Right cardiac atrium (tissue), 5 donors: ENCODE results near the gene XPR1. TPM values are rescaled to one million over a fixed set of nuclear protein-coding genes. Genes with fewer than 3 reads are reported as not detected.

Source experiments
- ATAC-seq, 2 donors: fragments of 200-7000 bp; cut with Tn5 transposase; one replicate each; pipeline versions ENCODE4 v1.8.0 to v1.9.1; 2020; ENCODE audit warnings: moderate library complexity in 2 of 2, mild to moderate bottlenecking in 1 of 2
- DNase-seq, 3 donors: peaks; one replicate each; pipeline ENCODE4 v3.0.0-alpha.2; 2020
- H3K27ac ChIP-seq: one replicate; pipeline ENCODE4 v1.5.1; 2013; ENCODE audit warnings: mild to moderate bottlenecking, low read length, control low read depth, moderate library complexity
- H3K27me3 ChIP-seq: one replicate; pipeline ENCODE4 v1.6.1; 2013; ENCODE audit not compliant: control insufficient read depth, insufficient read depth
- H3K4me1 ChIP-seq: one replicate; pipeline ENCODE4 v1.6.1; 2013; ENCODE audit warnings: low read length; ENCODE audit not compliant: control insufficient read depth, insufficient read depth
- H3K4me3 ChIP-seq: one replicate; pipeline ENCODE4 v1.5.1; 2013; ENCODE audit warnings: low read length, control low read depth
- H3K9me3 ChIP-seq: one replicate; pipeline ENCODE4 v1.6.1; 2013; ENCODE audit warnings: low read length; ENCODE audit not compliant: control insufficient read depth
- WGBS: extraction: QIAGEN DNeasy Blood & Tissue Kit; methylation state at CpG from one replicate; pipeline ENCODE4 v1.1.7; 2013; 5-methylcytosine and 5-hydroxymethylcytosine counted together
- intact Hi-C, 4 donors: fragments of 100-400 bp; cut with DNase I; formaldehyde crosslinking; loops; one replicate each; pipeline versions ENCODE4 v1.11.0 to v1.14.0; 2022 to 2023
- long read RNA-seq, 4 donors: library from polyadenylated mRNA; unstranded; transcript quantifications; one replicate each; pipeline ENCODE4 v2.0.0, GENCODE V29; 2020 to 2021
- polyA plus RNA-seq: library from polyadenylated mRNA; stranded (reverse); fragments of 200-250 nt; gene quantifications from one replicate; pipeline ENCODE4 v1.2.3, GENCODE V29; 2013
- total RNA-seq, 4 donors: library from RNA; stranded (reverse); fragmentation: NEBNext Ultra II Directional; extraction: Animal tissue kit (Norgen Biotek cat#: 25700); gene quantifications; one replicate each; pipeline ENCODE4 v1.2.1, GENCODE V29; 2021
- donor health status: healthy with polysubstance abuse.
- donor health status: DM: no; HTN: yes; CAD: no.
- donor health status: DM: no; HTN: no; CAD: no.
- donor health status: DM: no; HTN: yes; CAD: no; lungs with severe emphysema.
- donor health status: DM: yes; HTN: yes; CAD: no.

XPR1 gene
- total RNA-seq (10 to 100 TPM; 22.9 to 33.4 (median 31.5) TPM), polyA plus RNA-seq (10.7 TPM)
- long read RNA-seq, donor 1, partial matches to known transcripts, result 5 of 10 reads
- long read RNA-seq, donor 1, other reads (novel, unspliced or antisense), result 5 of 10 reads
- long read RNA-seq, donor 2, partial matches to known transcripts, result 2 of 4 reads
- long read RNA-seq, donor 2, other reads (novel, unspliced or antisense), result 2 of 4 reads
- long read RNA-seq, donor 3, full-length matches to known transcripts, result 8 of 26 reads
- long read RNA-seq, donor 3, partial matches to known transcripts, result 5 of 26 reads
- long read RNA-seq, donor 3, other reads (novel, unspliced or antisense), result 13 of 26 reads
- long read RNA-seq, donor 4, full-length matches to known transcripts, result 1 of 7 reads
- long read RNA-seq, donor 4, partial matches to known transcripts, result 0 of 7 reads
- long read RNA-seq, donor 4, other reads (novel, unspliced or antisense), result 6 of 7 reads

DNA sequence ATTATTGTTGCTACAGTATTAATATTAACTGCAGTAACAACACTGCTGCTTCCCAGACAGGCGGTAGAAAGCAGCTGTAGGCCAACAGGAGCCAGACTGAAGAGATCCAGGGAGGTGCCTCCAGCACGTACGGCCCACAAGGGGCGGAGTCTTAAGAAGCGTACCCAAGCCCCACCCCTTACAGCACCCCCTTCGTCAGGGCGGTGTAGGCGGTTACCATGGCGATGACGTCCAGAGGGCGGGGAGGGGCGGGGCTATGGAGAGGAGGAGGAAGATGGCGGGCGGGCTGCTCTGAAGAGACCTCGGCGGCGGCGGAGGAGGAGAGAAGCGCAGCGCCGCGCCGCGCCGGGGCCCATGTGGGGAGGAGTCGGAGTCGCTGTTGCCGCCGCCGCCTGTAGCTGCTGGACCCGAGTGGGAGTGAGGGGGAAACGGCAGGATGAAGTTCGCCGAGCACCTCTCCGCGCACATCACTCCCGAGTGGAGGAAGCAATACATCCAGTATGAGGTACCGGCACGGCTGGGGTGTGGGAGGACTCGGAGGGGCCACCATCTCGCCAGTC, at the start of gene XPR1:
Gene XPR1, plus strand, starts transcription at position 257 of the 560 bp plus-strand sequence. Its CDS starts 180 bp downstream, at position 437.
- Histone ChIP-seq H3K27me3 (no peaks in the 10 kb centered on the region), H3K27ac (peak within 1 kb of the TSS; percentile 75), H3K4me1 (peaks cover 3% of the 10 kb centered on the region), H3K9me3 (no peaks in the 10 kb centered on the region), H3K4me3 (peak within 1 kb of the TSS; percentile 87)
- intact Hi-C loops, result loop anchor here in 3 of 4 donors (10.0 kb wide), 1 partner anchor 97 kb away; no protein-coding TSS in a partner anchor
- ATAC-seq (peak; percentile 100), DNase-seq (peak; percentile 97 to 99 (median 98))
- WGBS, result under 1% methylated on average over 41 of the region's 41 CpGs

DNA sequence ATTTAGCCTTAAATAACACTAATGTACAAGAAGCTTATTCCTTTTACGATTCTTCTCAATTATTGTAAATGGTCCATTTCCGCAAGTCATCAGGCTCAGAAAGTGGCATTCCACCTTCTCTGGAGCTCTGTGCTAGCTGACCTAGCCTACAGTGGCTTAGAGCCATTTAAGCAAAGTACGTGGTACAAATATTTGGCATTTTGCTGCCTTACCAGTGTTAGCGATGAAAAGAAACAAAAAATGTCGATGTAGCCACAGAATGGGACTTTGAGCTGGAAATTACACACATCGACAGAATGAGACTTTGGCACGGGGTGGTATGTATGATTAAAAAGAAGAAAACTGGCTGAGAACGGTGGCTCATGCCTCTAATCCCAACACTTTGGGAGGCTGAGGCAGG, 47.0 kb upstream of the XPR1 start:
- Histone ChIP-seq H3K4me1 (no peaks in the 10 kb centered on the region), H3K9me3 (no peaks in the 10 kb centered on the region), H3K27ac (no peak overlapping the region), H3K27me3 (no peaks in the 10 kb centered on the region), H3K4me3 (no peak overlapping the region)
- no peak for ATAC-seq
- intact Hi-C loops, result no loop called here
- no peak for DNase-seq
- WGBS, result 94% methylated on average over 8 of the region's 8 CpGs

DNA sequence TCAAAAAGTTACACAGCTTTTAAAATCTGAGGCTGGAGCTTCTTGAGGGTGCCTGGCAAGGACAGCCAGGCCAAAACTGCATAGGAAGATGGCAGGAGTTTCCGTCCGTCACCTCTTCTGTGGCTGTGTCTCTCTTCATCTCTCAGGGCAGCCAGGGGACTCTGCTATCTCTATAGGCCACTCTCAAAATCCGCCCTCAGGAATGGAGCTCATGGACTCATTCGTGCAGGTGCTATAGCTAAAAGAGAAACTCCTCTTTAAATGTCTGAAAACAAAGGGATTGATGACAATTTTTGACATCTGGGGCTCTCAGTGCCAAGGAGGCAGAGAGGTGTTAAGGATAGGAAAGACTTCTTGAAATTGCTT, 45.8 kb upstream of the XPR1 start:
- intact Hi-C loops, result no loop called here
- Histone ChIP-seq H3K4me3 (no peak overlapping the region), H3K9me3 (no peaks in the 10 kb centered on the region), H3K27ac (no peak overlapping the region), H3K4me1 (no peaks in the 10 kb centered on the region), H3K27me3 (no peaks in the 10 kb centered on the region)
- DNase-seq (no peak), ATAC-seq (no peak)
- WGBS, result 88% methylated on average over 4 of the region's 4 CpGs

DNA sequence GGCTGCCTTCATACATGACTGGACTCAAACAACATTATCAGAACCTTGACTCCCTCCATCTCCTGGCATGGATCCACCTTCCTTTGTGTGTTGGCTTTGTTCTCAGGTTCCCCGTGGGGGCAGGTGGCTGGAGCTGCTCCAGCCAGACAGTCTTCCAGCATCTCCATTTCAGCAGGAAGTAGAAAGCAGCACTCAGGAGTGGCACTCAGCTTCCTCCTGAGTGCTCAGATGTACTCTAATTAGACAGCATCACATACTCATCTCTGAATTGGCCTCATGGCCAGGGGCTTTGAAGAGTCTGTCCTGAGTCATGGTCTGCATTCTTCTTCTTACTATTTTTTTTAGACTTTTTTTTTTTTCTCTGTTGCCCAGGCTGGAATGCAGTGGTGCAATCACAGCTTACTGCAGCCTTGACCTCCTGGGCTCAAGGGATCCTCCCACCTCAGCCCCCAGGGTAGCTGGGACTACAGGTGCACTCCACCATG, 45.1 kb upstream of the XPR1 start:
- ATAC-seq (no peak), DNase-seq (no peak)
- Histone ChIP-seq H3K4me1 (no peaks in the 10 kb centered on the region), H3K27me3 (no peaks in the 10 kb centered on the region), H3K9me3 (no peaks in the 10 kb centered on the region), H3K4me3 (no peak overlapping the region), H3K27ac (no peak overlapping the region)
- intact Hi-C loops, result no loop called here
- 31% methylated on average over 1 of the region's 1 CpG for WGBS

DNA sequence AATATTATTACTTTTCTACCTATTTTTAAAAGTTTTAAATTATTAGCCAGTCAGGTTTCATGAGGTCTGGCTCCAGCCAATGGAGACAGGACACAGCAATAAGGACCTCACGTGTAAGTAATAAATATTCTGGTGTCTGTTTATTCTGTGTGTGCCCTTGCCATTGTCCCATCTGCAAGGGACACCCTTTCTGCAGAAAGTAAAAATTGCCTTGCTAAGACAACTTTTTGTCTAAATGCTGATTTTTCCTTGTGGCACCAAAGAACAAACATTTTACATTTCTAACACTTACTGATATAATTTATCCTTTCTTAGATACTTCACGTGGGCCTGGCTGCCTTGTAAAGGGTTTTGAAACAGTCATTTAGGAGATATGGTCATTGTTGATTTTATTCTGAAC, 43.7 kb upstream of the XPR1 start:
- WGBS, result 74% methylated on average over 2 of the region's 2 CpGs
- no peak for ATAC-seq
- Histone ChIP-seq H3K9me3 (no peaks in the 10 kb centered on the region), H3K27me3 (no peaks in the 10 kb centered on the region), H3K4me1 (no peaks in the 10 kb centered on the region), H3K27ac (no peak overlapping the region), H3K4me3 (no peak overlapping the region)
- intact Hi-C loops, result no loop called here
- no peak for DNase-seq

DNA sequence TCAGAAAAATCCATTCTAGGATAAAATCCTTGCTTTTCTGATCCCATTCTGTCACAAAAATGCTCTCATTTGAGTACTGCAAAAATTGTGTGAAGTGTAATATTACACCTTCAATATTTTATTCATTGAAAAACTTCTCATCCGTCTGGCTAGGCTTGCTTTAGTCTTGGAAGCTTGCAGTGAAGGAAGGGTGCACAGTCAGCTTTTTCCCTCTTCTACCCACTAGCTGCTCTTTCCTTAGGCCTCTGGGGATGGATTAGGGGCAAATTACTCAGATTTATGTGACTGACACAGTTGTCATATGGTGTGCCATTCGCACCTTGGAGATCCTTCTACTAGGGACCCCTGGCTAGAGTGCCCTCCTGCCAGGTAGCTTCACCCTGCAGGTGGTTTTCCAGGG, 40.9 kb upstream of the XPR1 start:
- Histone ChIP-seq H3K9me3 (no peaks in the 10 kb centered on the region), H3K4me3 (no peak overlapping the region), H3K27ac (no peak overlapping the region), H3K27me3 (no peaks in the 10 kb centered on the region), H3K4me1 (no peaks in the 10 kb centered on the region)
- WGBS, result 87% methylated on average over 2 of the region's 2 CpGs
- intact Hi-C loops, result no loop called here
- no peak for ATAC-seq
- no peak for DNase-seq

DNA sequence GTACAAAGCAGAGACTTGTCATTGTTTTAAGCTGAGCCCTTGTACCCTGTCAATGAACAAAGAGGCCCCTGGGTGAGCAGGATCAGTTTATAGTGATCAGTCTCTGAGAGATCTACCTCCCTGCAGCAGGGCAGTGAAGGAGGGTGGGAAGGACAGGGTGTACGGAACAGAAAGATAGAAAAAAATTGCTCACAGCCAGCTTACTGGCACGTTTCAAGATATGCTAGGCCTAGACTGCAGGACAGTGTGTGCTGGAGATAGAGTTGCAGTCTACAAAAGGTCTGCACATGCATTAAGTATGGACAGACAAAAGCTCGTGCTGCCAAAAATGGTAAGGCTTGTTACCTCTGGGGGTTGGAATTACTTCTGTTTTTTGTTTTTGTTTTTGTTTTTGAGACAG, 38.4 kb upstream of the XPR1 start:
- Histone ChIP-seq H3K27me3 (no peaks in the 10 kb centered on the region), H3K27ac (peak overlapping the region; percentile 28), H3K4me3 (no peak overlapping the region), H3K4me1 (no peaks in the 10 kb centered on the region), H3K9me3 (no peaks in the 10 kb centered on the region)
- WGBS, result 47% methylated on average over 3 of the region's 3 CpGs
- intact Hi-C loops, result no loop called here
- DNase-seq (no peak), ATAC-seq (peak; percentile 81 to 91)

DNA sequence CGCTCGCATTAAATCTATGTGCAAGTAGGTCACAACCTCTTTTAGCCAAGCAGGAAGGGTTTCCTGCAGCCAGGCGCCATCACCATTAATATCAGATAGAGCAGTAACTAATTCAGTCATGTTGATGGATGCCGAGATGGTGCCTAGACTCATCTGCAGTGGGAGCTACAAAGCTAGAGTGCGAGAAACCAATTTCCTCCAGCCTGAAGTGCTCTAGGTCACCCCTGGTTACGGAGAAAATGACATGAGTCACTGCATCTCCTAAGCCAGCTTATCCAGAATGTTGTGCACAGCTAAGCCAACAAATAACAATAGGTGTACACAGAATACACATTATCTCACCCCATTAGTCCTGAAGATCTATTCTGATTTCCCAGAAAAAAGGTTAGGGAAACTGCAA, 37.1 kb upstream of the XPR1 start:
- Histone ChIP-seq H3K4me3 (no peak overlapping the region), H3K27ac (no peak overlapping the region), H3K9me3 (no peaks in the 10 kb centered on the region), H3K4me1 (no peaks in the 10 kb centered on the region), H3K27me3 (no peaks in the 10 kb centered on the region)
- intact Hi-C loops, result no loop called here
- no peak for ATAC-seq
- DNase-seq, result no peak
- 72% methylated on average over 6 of the region's 6 CpGs for WGBS

DNA sequence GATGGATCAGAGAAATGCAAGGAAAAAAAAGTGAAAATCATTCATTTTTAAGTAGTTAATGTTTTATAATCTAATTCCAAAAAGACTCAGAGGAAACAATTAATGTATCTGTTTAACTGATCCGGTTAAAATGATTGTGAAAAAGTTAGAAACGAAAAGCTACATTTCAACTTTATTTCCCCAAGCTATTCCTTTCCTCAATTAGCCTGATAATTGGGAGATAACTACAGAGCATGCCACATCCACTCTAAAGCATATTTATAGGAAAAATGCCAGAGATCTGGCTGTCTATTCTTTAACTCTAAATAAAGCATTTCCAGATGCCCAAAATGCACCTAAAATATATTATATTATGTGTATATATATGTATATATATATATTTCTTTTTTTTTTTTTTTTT, 35.9 kb upstream of the XPR1 start:
- ATAC-seq, result no peak
- H3K4me3 ChIP-seq, result no peak overlapping the region
- H3K27ac ChIP-seq, result no peak overlapping the region
- intact Hi-C loops, result no loop called here
- WGBS, result 74% methylated on average over 2 of the region's 2 CpGs
- DNase-seq, result no peak
- H3K4me1 ChIP-seq, result no peaks in the 10 kb centered on the region
- no peaks in the 10 kb centered on the region for H3K27me3 ChIP-seq
- H3K9me3 ChIP-seq, result no peaks in the 10 kb centered on the region

DNA sequence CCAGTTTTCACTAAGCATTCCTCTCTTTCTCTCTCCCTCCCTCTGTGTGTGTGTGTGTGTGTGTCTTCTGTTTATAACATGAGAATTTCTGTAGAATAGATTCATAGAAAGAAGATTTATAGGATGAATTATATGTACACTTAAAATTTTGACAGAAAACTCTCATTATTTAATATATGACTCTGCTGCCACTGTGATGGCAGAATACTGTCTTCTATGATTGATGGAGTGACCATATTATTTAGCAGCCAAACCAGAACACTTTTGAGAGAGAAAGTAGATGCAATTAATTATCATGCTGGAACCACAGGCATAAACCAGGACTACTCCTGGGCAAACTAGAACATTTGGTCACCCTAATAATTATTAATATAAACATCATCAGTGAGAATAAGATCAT, 34.3 kb upstream of the XPR1 start:
- intact Hi-C loops, result no loop called here
- no peak for ATAC-seq
- no peaks in the 10 kb centered on the region for H3K27me3 ChIP-seq
- no peak overlapping the region for H3K4me3 ChIP-seq
- no peaks in the 10 kb centered on the region for H3K9me3 ChIP-seq
- no peak overlapping the region for H3K27ac ChIP-seq
- no peaks in the 10 kb centered on the region for H3K4me1 ChIP-seq
- no peak for DNase-seq

DNA sequence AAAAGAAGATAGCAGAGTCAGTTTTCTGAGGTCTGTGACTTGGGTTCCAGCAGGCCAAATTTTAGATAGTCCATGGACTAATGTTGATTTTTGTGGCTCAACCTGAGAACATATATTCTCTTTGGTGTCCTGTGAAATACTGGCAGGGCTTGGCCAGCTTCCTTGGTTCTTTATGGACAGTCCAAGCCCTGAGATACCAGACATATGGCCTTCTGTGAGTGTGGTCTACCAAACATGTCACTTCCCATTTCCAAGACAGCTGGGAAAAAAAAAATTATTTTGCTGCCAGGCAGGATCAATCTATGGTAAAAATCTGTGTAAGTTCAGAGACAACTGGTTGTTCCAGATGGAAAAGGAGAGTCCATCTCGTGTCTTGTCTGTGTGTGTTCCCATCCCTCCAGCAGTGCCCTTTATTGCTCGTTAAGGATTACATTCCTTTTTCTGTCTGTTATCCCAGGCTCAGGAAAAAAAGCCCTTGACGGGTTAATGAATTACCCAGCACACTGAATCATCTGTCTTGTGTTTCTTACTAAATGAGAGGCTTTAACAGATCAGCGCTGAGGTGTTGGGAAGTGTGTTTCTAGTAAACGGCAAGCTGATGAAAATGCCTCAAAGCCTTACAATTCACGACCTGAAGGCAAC, 33.4 kb upstream of the XPR1 start:
- Histone ChIP-seq H3K27ac (no peak overlapping the region), H3K27me3 (no peaks in the 10 kb centered on the region), H3K4me1 (no peaks in the 10 kb centered on the region), H3K9me3 (no peaks in the 10 kb centered on the region), H3K4me3 (no peak overlapping the region)
- WGBS, result 66% methylated on average over 6 of the region's 6 CpGs
- intact Hi-C loops, result no loop called here
- DNase-seq (no peak), ATAC-seq (no peak)
